B cell (primary cell): Measurements from ENCODE around the gene RAI2. TPM values are rescaled to one million over a fixed set of nuclear protein-coding genes. Genes with fewer than 3 reads are reported as not detected.

Experiments
- ATAC-seq: fragments of 200-7000 bp; cut with Tn5 transposase; one replicate; pipeline ENCODE4 v1.10.0; 2021; ENCODE audit warnings: low read depth, mild to moderate bottlenecking, moderate number of reproducible peaks, moderate library complexity
- CTCF ChIA-PET: fragments of 350-600 bp; sonication (Branson Sonifier 250); formaldehyde crosslinking; loops from one replicate; lab custom pipeline; 2021; ENCODE audit warnings: antibody characterized with exemption, inconsistent platforms; lab: Charles Lee
- POLR2A ChIA-PET: fragments of 350-600 bp; sonication (Branson Sonifier 250); formaldehyde crosslinking; loops from one replicate; lab custom pipeline; 2021; ENCODE audit warnings: antibody characterized with exemption; lab: Charles Lee
- DNase-seq: peaks from one replicate; pipeline ENCODE4 v3.0.0; 2013
- H2AFZ ChIP-seq: 2 replicates; pipeline ENCODE4 v1.6.1; 2012; ENCODE audit warnings: mild to moderate bottlenecking, low read depth, low read length; ENCODE audit not compliant: insufficient read depth, poor library complexity, severe bottlenecking
- H3K27ac ChIP-seq, 2 donors: 1 replicate in 1 of 2; 2 replicates in 1 of 2; pipeline ENCODE4 v1.5.1; 2012 to 2013; ENCODE audit warnings: low read length in 2 of 2, mild to moderate bottlenecking in 2 of 2, moderate library complexity in 1 of 2
- H3K27me3 ChIP-seq, 4 experiments: fragments of 200-600 bp in 1 of 4; sonication (generic) in 1 of 4; replicated peaks in 1 of 4; 1 replicate in 2 of 4; 2 replicates in 2 of 4; pipeline versions ENCODE4 v1.6.1 to v1.7.0; 2013 to 2016; ENCODE audit warnings: low read length in 3 of 4, mild to moderate bottlenecking in 2 of 4, mixed read lengths in 1 of 4, moderate library complexity in 1 of 4; ENCODE audit not compliant: insufficient read depth in 4 of 4, control insufficient read depth in 3 of 4; ENCODE audit errors: control extremely low read depth in 1 of 4
- H3K36me3 ChIP-seq, 2 experiments: replicated peaks in 1 of 2; 1 replicate in 1 of 2; 2 replicates in 1 of 2; pipeline versions ENCODE4 v1.6.1 to v1.7.1; 2013; ENCODE audit warnings: low read length in 1 of 2; ENCODE audit not compliant: insufficient read depth in 2 of 2, control insufficient read depth in 1 of 2; ENCODE audit errors: control extremely low read depth in 1 of 2, extremely low read depth in 1 of 2
- H3K4me1 ChIP-seq, 2 donors: fragments of 200-600 bp in 1 of 2; sonication (generic) in 1 of 2; 1 replicate in 1 of 2; 2 replicates in 1 of 2; pipeline versions ENCODE4 v1.5.1 to v1.6.1; 2013 to 2017; ENCODE audit warnings: low read length in 2 of 2; ENCODE audit not compliant: control insufficient read depth in 2 of 2, insufficient read depth in 2 of 2
- H3K4me2 ChIP-seq: replicated peaks from 2 replicates; pipeline ENCODE3; 2012; ENCODE audit warnings: mild to moderate bottlenecking, low read depth, low read length; ENCODE audit not compliant: poor library complexity, severe bottlenecking
- H3K4me3 ChIP-seq, 5 experiments: fragments of 200-600 bp in 1 of 5; sonication (generic) in 1 of 5; 1 replicate in 3 of 5; 2 replicates in 2 of 5; pipeline versions ENCODE4 v1.5.1 to v1.7.0; 2011 to 2016; ENCODE audit warnings: low read length in 4 of 5, mild to moderate bottlenecking in 4 of 5, low read depth in 2 of 5, control low read depth in 1 of 5, moderate library complexity in 1 of 5; ENCODE audit not compliant: insufficient read depth in 1 of 5; ENCODE audit errors: control extremely low read depth in 1 of 5, extremely low read depth in 1 of 5
- H3K79me2 ChIP-seq: fragments of 200-600 bp; sonication (generic); one replicate; pipeline ENCODE4 v1.6.0; 2016; ENCODE audit warnings: low read length; ENCODE audit not compliant: control insufficient read depth, insufficient read depth
- H3K9ac ChIP-seq: fragments of 200-600 bp; sonication (generic); 2 replicates; pipeline ENCODE4 v1.6.1; 2017; ENCODE audit warnings: mild to moderate bottlenecking, low read length, moderate library complexity
- H3K9me3 ChIP-seq, 3 donors: one replicate each; pipeline versions ENCODE4 v1.6.1 to v1.7.1; 2013; ENCODE audit warnings: low read length in 2 of 3; ENCODE audit not compliant: control insufficient read depth in 2 of 3, insufficient read depth in 1 of 3; ENCODE audit errors: control extremely low read depth in 1 of 3
- H4K20me1 ChIP-seq: 2 replicates; pipeline ENCODE4 v1.6.0; 2012; ENCODE audit warnings: mild to moderate bottlenecking, low read length; ENCODE audit not compliant: insufficient read depth, control insufficient read depth, poor library complexity, severe bottlenecking
- H3K27ac Mint-ChIP-seq: one replicate; pipeline ENCODE4 v1.8.0; 2021; ENCODE audit warnings: mixed read lengths
- H3K27me3 Mint-ChIP-seq: one replicate; pipeline ENCODE4 v1.8.0; 2021; ENCODE audit warnings: mixed read lengths
- H3K4me1 Mint-ChIP-seq: one replicate; pipeline ENCODE4 v1.8.0; 2021; ENCODE audit warnings: mixed read lengths
- H3K4me3 Mint-ChIP-seq: one replicate; pipeline ENCODE4 v1.8.0; 2021; ENCODE audit warnings: mixed read lengths
- H3K9me3 Mint-ChIP-seq: one replicate; pipeline ENCODE4 v1.8.0; 2022; ENCODE audit warnings: mixed read lengths; ENCODE audit not compliant: insufficient read depth
- CTCF ChIP-seq: fragments of 200-600 bp; IDR thresholded peaks from one replicate; pipeline ENCODE4 v1.8.0; 2022; ENCODE audit warnings: antibody characterized with exemption, mild to moderate bottlenecking
- EZH2 ChIP-seq: IDR thresholded peaks from 2 replicates; pipeline ENCODE4 v1.6.1; 2012; ENCODE audit warnings: borderline replicate concordance, low read depth, mild to moderate bottlenecking, moderate library complexity, low read length; ENCODE audit not compliant: insufficient read depth, poor library complexity, severe bottlenecking
- WGBS: methylation state at CpG from one replicate; pipeline ENCODE4 v1.1.5; 2013; ENCODE audit warnings: missing lambda C conversion rate; ENCODE audit not compliant: insufficient coverage; 5-methylcytosine and 5-hydroxymethylcytosine counted together
- intact Hi-C: fragments of 100-400 bp; cut with micrococcal nuclease; formaldehyde crosslinking; loops from one replicate; pipeline ENCODE4 v1.10.0; 2022
- polyA plus RNA-seq: library from polyadenylated mRNA; depleted of rRNA; stranded (reverse); fragments of >200 nt; gene quantifications from 2 replicates; pipeline ENCODE4 v1.2.3, GENCODE V29; 2012
- total RNA-seq, 2 donors: library from RNA; stranded (reverse); fragments of 120-200 nt in 1 of 2; gene quantifications; 1 replicate in 1 of 2; 2 replicates in 1 of 2; pipeline versions ENCODE4 v1.2.3 to v1.2.4, GENCODE V29; 2013 to 2022

The RAI2 gene
- total and polyA plus RNA-seq, 2 donors (not counting 1 experiment from before 2014, with no cell fraction given): not detected

- H3K27me3 ChIP-seq: no peaks in the 10 kb centered on the region
- ATAC-seq (no peak), DNase-seq (no peak)
- H3K4me3 ChIP-seq: no peak overlapping the region
- Mint-ChIP-seq H3K27me3 (peaks cover 4% of the 10 kb centered on the region), H3K9me3 (no peaks in the 10 kb centered on the region), H3K4me1 (no peaks in the 10 kb centered on the region), H3K4me3 (no peak overlapping the region), H3K27ac (no peak overlapping the region)
- H3K9ac ChIP-seq: no peak overlapping the region
- no peaks in the 10 kb centered on the region for H3K79me2 ChIP-seq
- ChIA-PET POLR2A (no interaction called here), CTCF (no interaction called here)
- no peak overlapping the region for H3K4me2 ChIP-seq
- no peaks in the 10 kb centered on the region for H3K36me3 ChIP-seq
- no peaks in the 10 kb centered on the region for H3K9me3 ChIP-seq
- TF ChIP-seq EZH2: no peak
- TF ChIP-seq CTCF: no peak
- no peak overlapping the region for H2AFZ ChIP-seq
- WGBS: no CpG with 5 or more reads among the region's 1 CpG
- no peaks in the 10 kb centered on the region for H3K4me1 ChIP-seq
- H4K20me1 ChIP-seq: no peaks in the 10 kb centered on the region
- intact Hi-C loops: no loop called here
- H3K27ac ChIP-seq: no peak overlapping the region
Measured at GRCh38 chrX:17774053-17774452, 87.0 kb downstream of the RAI2 start.

DNA sequence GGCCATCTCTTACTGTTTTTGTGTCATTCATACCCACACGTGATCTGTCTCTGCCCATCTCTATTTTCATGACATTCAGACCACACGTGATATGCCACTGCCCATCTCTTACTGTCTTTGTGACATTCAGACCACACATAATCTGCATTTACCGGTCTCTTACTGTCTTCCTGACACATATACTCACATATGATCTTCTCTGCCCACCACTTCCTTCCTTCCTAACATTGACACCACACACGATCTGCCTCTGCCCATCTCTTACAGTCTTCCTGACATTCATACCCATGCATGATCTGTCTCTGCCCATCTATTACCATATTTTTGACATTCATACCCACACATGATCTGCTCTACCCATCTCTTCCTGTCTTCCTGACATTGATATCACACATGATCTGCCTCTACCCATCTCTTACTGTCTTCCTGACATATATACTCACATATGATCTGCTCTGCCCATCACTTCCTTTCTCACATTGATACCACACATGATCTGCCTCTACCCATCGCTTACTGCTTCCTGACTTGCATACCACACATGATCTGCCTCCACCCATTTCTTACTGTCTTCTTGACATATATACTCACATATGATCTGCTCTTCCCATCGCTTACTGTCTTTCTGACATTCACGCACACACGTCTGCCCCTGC lies 87.7 kb downstream of the RAI2 start:
- Histone ChIP-seq H3K9me3 (no peaks in the 10 kb centered on the region), H3K36me3 (no peaks in the 10 kb centered on the region), H3K4me3 (no peak overlapping the region), H3K27ac (no peak overlapping the region), H2AFZ (no peak overlapping the region), H3K4me1 (no peaks in the 10 kb centered on the region), H3K27me3 (no peaks in the 10 kb centered on the region), H3K9ac (no peak overlapping the region), H4K20me1 (no peaks in the 10 kb centered on the region), H3K79me2 (no peaks in the 10 kb centered on the region), H3K4me2 (no peak overlapping the region)
- intact Hi-C loops: no loop called here
- DNase-seq (no peak), ATAC-seq (no peak)
- H3K4me3 Mint-ChIP-seq: no peak overlapping the region
- H3K9me3 Mint-ChIP-seq: no peaks in the 10 kb centered on the region
- H3K27ac Mint-ChIP-seq: no peak overlapping the region
- WGBS: 74% methylated on average over 8 of the region's 8 CpGs
- no peaks in the 10 kb centered on the region for H3K4me1 Mint-ChIP-seq
- H3K27me3 Mint-ChIP-seq: peaks cover 4% of the 10 kb centered on the region
- POLR2A ChIA-PET: no interaction called here
- no peak for TF ChIP-seq CTCF
- no peak for TF ChIP-seq EZH2
- CTCF ChIA-PET: no interaction called here
